ENCODE data around the gene ITPR1.

ITPR1 gene

GRCh38 chr3:4627651-4628375, 134.7 kb downstream of the ITPR1 start:
- Histone ChIP-seq H3K9ac (ENCODE audit: low read depth, low read length) (no peak overlapping the region), H3K36me3 (ENCODE audit: control insufficient read depth, insufficient read depth, low read length) (no peaks in the 10 kb centered on the region), H3K4me1 (ENCODE audit: control insufficient read depth, insufficient read depth, low read length) (no peaks in the 10 kb centered on the region), H3K4me3 (ENCODE audit: low read depth, low read length) (no peak overlapping the region), H3K27me3 (ENCODE audit: control insufficient read depth, insufficient read depth, low read length) (no peaks in the 10 kb centered on the region), H3K9me3 (ENCODE audit: control insufficient read depth, insufficient read depth, low read length) (no peaks in the 10 kb centered on the region)

GRCh38 chr3:4629095-4630007, 136.2 kb downstream of the ITPR1 start:
- no peaks in the 10 kb centered on the region for H3K27me3 ChIP-seq (ENCODE audit: control insufficient read depth, insufficient read depth, low read length)
- no peak overlapping the region for H3K9ac ChIP-seq (ENCODE audit: low read depth, low read length)
- H3K36me3 ChIP-seq (ENCODE audit: control insufficient read depth, insufficient read depth, low read length) = no peaks in the 10 kb centered on the region
- H3K9me3 ChIP-seq (ENCODE audit: control insufficient read depth, insufficient read depth, low read length) = no peaks in the 10 kb centered on the region
- H3K4me1 ChIP-seq (ENCODE audit: control insufficient read depth, insufficient read depth, low read length) = no peaks in the 10 kb centered on the region
- H3K4me3 ChIP-seq (ENCODE audit: low read depth, low read length) = no peak overlapping the region

GRCh38 chr3:4633078-4634004, 140.2 kb downstream of the ITPR1 start:
- no peak overlapping the region for H3K9ac ChIP-seq (ENCODE audit: low read depth, low read length)
- no peaks in the 10 kb centered on the region for H3K9me3 ChIP-seq (ENCODE audit: control insufficient read depth, insufficient read depth, low read length)
- H3K27me3 ChIP-seq (ENCODE audit: control insufficient read depth, insufficient read depth, low read length) = no peaks in the 10 kb centered on the region
- no peaks in the 10 kb centered on the region for H3K4me1 ChIP-seq (ENCODE audit: control insufficient read depth, insufficient read depth, low read length)
- no peaks in the 10 kb centered on the region for H3K36me3 ChIP-seq (ENCODE audit: control insufficient read depth, insufficient read depth, low read length)
- H3K4me3 ChIP-seq (ENCODE audit: low read depth, low read length) = no peak overlapping the region

GRCh38 chr3:4634894-4635293, 141.7 kb downstream of the ITPR1 start:
- Histone ChIP-seq H3K9ac (ENCODE audit: low read depth, low read length) (no peak overlapping the region), H3K4me3 (ENCODE audit: low read depth, low read length) (no peak overlapping the region), H3K27me3 (ENCODE audit: control insufficient read depth, insufficient read depth, low read length) (no peaks in the 10 kb centered on the region), H3K36me3 (ENCODE audit: control insufficient read depth, insufficient read depth, low read length) (no peaks in the 10 kb centered on the region), H3K4me1 (ENCODE audit: control insufficient read depth, insufficient read depth, low read length) (no peaks in the 10 kb centered on the region), H3K9me3 (ENCODE audit: control insufficient read depth, insufficient read depth, low read length) (no peaks in the 10 kb centered on the region)

- H3K27me3 ChIP-seq (ENCODE audit: control insufficient read depth, insufficient read depth, low read length) = no peaks in the 10 kb centered on the region
- no peaks in the 10 kb centered on the region for H3K36me3 ChIP-seq (ENCODE audit: control insufficient read depth, insufficient read depth, low read length)
- no peaks in the 10 kb centered on the region for H3K9me3 ChIP-seq (ENCODE audit: control insufficient read depth, insufficient read depth, low read length)
- H3K4me3 ChIP-seq (ENCODE audit: low read depth, low read length) = no peak overlapping the region
- no peaks in the 10 kb centered on the region for H3K4me1 ChIP-seq (ENCODE audit: control insufficient read depth, insufficient read depth, low read length)
- no peak overlapping the region for H3K9ac ChIP-seq (ENCODE audit: low read depth, low read length)
Observed at GRCh38 chr3:4637265-4637664, 144.1 kb downstream of the ITPR1 start.

GRCh38 chr3:4641863-4642563, 148.9 kb downstream of the ITPR1 start:
- Histone ChIP-seq H3K9ac (ENCODE audit: low read depth, low read length) (no peak overlapping the region), H3K4me1 (ENCODE audit: control insufficient read depth, insufficient read depth, low read length) (no peaks in the 10 kb centered on the region), H3K9me3 (ENCODE audit: control insufficient read depth, insufficient read depth, low read length) (no peaks in the 10 kb centered on the region), H3K4me3 (ENCODE audit: low read depth, low read length) (no peak overlapping the region), H3K27me3 (ENCODE audit: control insufficient read depth, insufficient read depth, low read length) (no peaks in the 10 kb centered on the region), H3K36me3 (ENCODE audit: control insufficient read depth, insufficient read depth, low read length) (no peaks in the 10 kb centered on the region)

GRCh38 chr3:4642611-4643010, 149.5 kb downstream of the ITPR1 start:
- no peaks in the 10 kb centered on the region for H3K36me3 ChIP-seq (ENCODE audit: control insufficient read depth, insufficient read depth, low read length)
- no peaks in the 10 kb centered on the region for H3K4me1 ChIP-seq (ENCODE audit: control insufficient read depth, insufficient read depth, low read length)

GRCh38 chr3:4643904-4644547, 150.9 kb downstream of the ITPR1 start:
- Histone ChIP-seq H3K4me1 (ENCODE audit: control insufficient read depth, insufficient read depth, low read length) (no peaks in the 10 kb centered on the region), H3K4me3 (ENCODE audit: low read depth, low read length) (no peak overlapping the region), H3K36me3 (ENCODE audit: control insufficient read depth, insufficient read depth, low read length) (no peaks in the 10 kb centered on the region), H3K9ac (ENCODE audit: low read depth, low read length) (no peak overlapping the region), H3K27me3 (ENCODE audit: control insufficient read depth, insufficient read depth, low read length) (no peaks in the 10 kb centered on the region), H3K9me3 (ENCODE audit: control insufficient read depth, insufficient read depth, low read length) (no peaks in the 10 kb centered on the region)

More at GRCh38 chr3:4642611-4643010, 149.5 kb downstream of the ITPR1 start:
- H3K9ac ChIP-seq (ENCODE audit: low read depth, low read length) = no peak overlapping the region
- no peak overlapping the region for H3K4me3 ChIP-seq (ENCODE audit: low read depth, low read length)
- H3K9me3 ChIP-seq (ENCODE audit: control insufficient read depth, insufficient read depth, low read length) = no peaks in the 10 kb centered on the region
- no peaks in the 10 kb centered on the region for H3K27me3 ChIP-seq (ENCODE audit: control insufficient read depth, insufficient read depth, low read length)

- Histone ChIP-seq H3K27me3 (ENCODE audit: control insufficient read depth, insufficient read depth, low read length) (no peaks in the 10 kb centered on the region), H3K9me3 (ENCODE audit: control insufficient read depth, insufficient read depth, low read length) (no peaks in the 10 kb centered on the region), H3K4me3 (ENCODE audit: low read depth, low read length) (no peak overlapping the region), H3K36me3 (ENCODE audit: control insufficient read depth, insufficient read depth, low read length) (no peaks in the 10 kb centered on the region), H3K4me1 (ENCODE audit: control insufficient read depth, insufficient read depth, low read length) (no peaks in the 10 kb centered on the region), H3K9ac (ENCODE audit: low read depth, low read length) (no peak overlapping the region)
Observed at GRCh38 chr3:4644951-4645350, 151.8 kb downstream of the ITPR1 start.

- H3K9me3 ChIP-seq (ENCODE audit: control insufficient read depth, insufficient read depth, low read length) = no peaks in the 10 kb centered on the region
- H3K36me3 ChIP-seq (ENCODE audit: control insufficient read depth, insufficient read depth, low read length) = no peaks in the 10 kb centered on the region
- H3K4me3 ChIP-seq (ENCODE audit: low read depth, low read length) = no peak overlapping the region
- no peaks in the 10 kb centered on the region for H3K4me1 ChIP-seq (ENCODE audit: control insufficient read depth, insufficient read depth, low read length)
- no peaks in the 10 kb centered on the region for H3K27me3 ChIP-seq (ENCODE audit: control insufficient read depth, insufficient read depth, low read length)
- H3K9ac ChIP-seq (ENCODE audit: low read depth, low read length) = no peak overlapping the region
Observed at GRCh38 chr3:4645468-4645867, 152.3 kb downstream of the ITPR1 start.

Measured in iPS-15b (cell line).